GM23338 (cell line): ENCODE results near the gene INPPL1. TPM values are rescaled to one million over a fixed set of nuclear protein-coding genes. Genes with fewer than 3 reads are reported as not detected.

Source experiments
- ATAC-seq: fragments of 200-7000 bp; cut with Tn5 transposase; 3 replicates; pipeline ENCODE4 v1.9.1; 2020
- DNase-seq: peaks from one replicate; pipeline ENCODE4 v3.0.0-alpha.2; 2015; ENCODE audit warnings: low spot score
- H2AFZ ChIP-seq: fragments of 200-600 bp; sonication (generic); 2 replicates; pipeline ENCODE4 v1.8.0; 2016; ENCODE audit warnings: antibody characterized with exemption, mild to moderate bottlenecking, moderate library complexity
- H3F3A ChIP-seq: fragments of 200-600 bp; sonication (generic); replicated peaks from 2 replicates; pipeline ENCODE4 v1.8.0; 2017; ENCODE audit warnings: antibody characterized with exemption, mixed run types, low read depth
- H3K27ac ChIP-seq: fragments of 200-600 bp; sonication (generic); 2 replicates; pipeline ENCODE4 v1.6.1; 2016; ENCODE audit warnings: low read depth
- H3K27me3 ChIP-seq: fragments of 200-600 bp; sonication (generic); 2 replicates; pipeline ENCODE4 v1.8.0; 2016; ENCODE audit warnings: mild to moderate bottlenecking, mixed run types, moderate library complexity; ENCODE audit not compliant: insufficient read depth
- H3K36me3 ChIP-seq: fragments of 200-600 bp; sonication (generic); 2 replicates; pipeline ENCODE4 v1.8.0; 2016; ENCODE audit warnings: mild to moderate bottlenecking; ENCODE audit not compliant: insufficient read depth
- H3K4me1 ChIP-seq: fragments of 200-600 bp; sonication (generic); 2 replicates; pipeline ENCODE4 v1.8.0; 2016; ENCODE audit warnings: mild to moderate bottlenecking, moderate library complexity; ENCODE audit not compliant: insufficient read depth
- H3K4me2 ChIP-seq: fragments of 200-600 bp; sonication (generic); 2 replicates; pipeline ENCODE4 v1.7.1; 2017; ENCODE audit warnings: mixed run types
- H3K4me3 ChIP-seq: fragments of 200-600 bp; sonication (generic); 2 replicates; pipeline ENCODE4 v1.6.1; 2016; ENCODE audit warnings: mixed run types
- H3K79me2 ChIP-seq: fragments of 200-600 bp; sonication (generic); replicated peaks from 2 replicates; pipeline ENCODE4 v1.8.0; 2017; ENCODE audit warnings: mild to moderate bottlenecking; ENCODE audit not compliant: insufficient read depth
- H3K9me2 ChIP-seq: fragments of 200-600 bp; sonication (generic); 2 replicates; pipeline ENCODE4 v1.8.0; 2017; ENCODE audit not compliant: insufficient read depth
- H4K20me1 ChIP-seq: fragments of 200-600 bp; sonication (generic); replicated peaks from 2 replicates; pipeline ENCODE4 v1.8.0; 2017; ENCODE audit warnings: mild to moderate bottlenecking; ENCODE audit not compliant: insufficient read depth
- H3K27ac Mint-ChIP-seq: 2 replicates; pipeline ENCODE4 v1.8.0; 2020; ENCODE audit warnings: inconsistent platforms, mild to moderate bottlenecking, moderate library complexity, mixed read lengths
- H3K27me3 Mint-ChIP-seq: 3 replicates; pipeline ENCODE4 v1.8.0; 2022; ENCODE audit warnings: low read depth, mild to moderate bottlenecking, moderate library complexity, mixed read lengths, inconsistent platforms; ENCODE audit not compliant: insufficient read depth, poor library complexity
- H3K36me3 Mint-ChIP-seq: 3 replicates; pipeline ENCODE4 v1.8.0; 2021; ENCODE audit warnings: low read depth, mild to moderate bottlenecking, inconsistent platforms, moderate library complexity, mixed read lengths
- H3K4me1 Mint-ChIP-seq: 3 replicates; pipeline ENCODE4 v1.8.0; 2020; ENCODE audit warnings: mild to moderate bottlenecking, inconsistent platforms, mixed read lengths
- H3K4me3 Mint-ChIP-seq: 3 replicates; pipeline ENCODE4 v1.8.0; 2021; ENCODE audit warnings: moderate library complexity, mild to moderate bottlenecking, inconsistent platforms, mixed read lengths
- H3K9me3 Mint-ChIP-seq: 3 replicates; pipeline ENCODE4 v1.8.0; 2020; ENCODE audit warnings: moderate library complexity, mild to moderate bottlenecking, inconsistent platforms, mixed read lengths
- CREB1 ChIP-seq: fragments of 250-450 bp; sonication (Bioruptor Pico); IDR thresholded peaks from 2 replicates; pipeline ENCODE4 v1.5.0; 2020; ENCODE audit warnings: low read depth, mild to moderate bottlenecking, moderate library complexity
- CTCF ChIP-seq, 2 experiments: fragments of 200-600 bp in 1 of 2; sonication (generic) in 1 of 2; conservative IDR thresholded peaks; 2 replicates each; pipeline versions ENCODE4 v1.5.1 to v1.6.1; 2016 to 2017; ENCODE audit warnings: antibody characterized with exemption in 2 of 2, low read depth in 2 of 2, mild to moderate bottlenecking in 2 of 2, moderate library complexity in 1 of 2
- ETS1 ChIP-seq: IDR thresholded peaks from 2 replicates; pipeline ENCODE4 v1.6.1; 2016; ENCODE audit warnings: antibody characterized with exemption
- EZH2 ChIP-seq: fragments of 200-600 bp; sonication (generic); IDR thresholded peaks from one replicate; pipeline ENCODE4 v1.8.0; 2017; ENCODE audit warnings: antibody characterized with exemption, mild to moderate bottlenecking, low read depth; ENCODE audit not compliant: unreplicated experiment
- EZH2phosphoT487 ChIP-seq: fragments of 200-600 bp; sonication (generic); IDR thresholded peaks from one replicate; pipeline ENCODE4 v1.8.1; 2018; ENCODE audit warnings: antibody characterized with exemption; ENCODE audit not compliant: unreplicated experiment
- NANOG ChIP-seq: IDR thresholded peaks from 2 replicates; pipeline ENCODE4 v1.6.1; 2016; ENCODE audit warnings: antibody characterized with exemption, borderline replicate concordance
- POLR2AphosphoS5 ChIP-seq: IDR thresholded peaks from 2 replicates; pipeline ENCODE4 v1.6.1; 2016; ENCODE audit warnings: antibody characterized with exemption, low read depth
- REST ChIP-seq: IDR thresholded peaks from one replicate; pipeline ENCODE4 v1.6.1; 2018; ENCODE audit warnings: antibody characterized with exemption; ENCODE audit not compliant: unreplicated experiment
- STAT1 ChIP-seq: IDR thresholded peaks from one replicate; pipeline ENCODE4 v1.6.1; 2016; ENCODE audit warnings: antibody characterized with exemption; ENCODE audit not compliant: unreplicated experiment
- ZNF114 ChIP-seq: fragments of 250-450 bp; sonication (Bioruptor Pico); IDR thresholded peaks from 2 replicates; pipeline ENCODE4 v1.5.0; 2020; ENCODE audit warnings: mild to moderate bottlenecking, moderate library complexity
- ZNF331 ChIP-seq: fragments of 250-450 bp; sonication (Bioruptor Pico); IDR thresholded peaks from 2 replicates; pipeline ENCODE4 v1.5.0; 2020; ENCODE audit warnings: low read depth, mild to moderate bottlenecking, moderate library complexity
- polyA plus RNA-seq: library from polyadenylated mRNA; unstranded; fragments of >200 nt; fragmentation: Nextera tagmentation; extraction: Ambion mirVana; gene quantifications from 2 replicates; pipeline ENCODE4 v1.2.1, GENCODE V29; 2016
- total RNA-seq: library from RNA; depleted of rRNA; stranded (reverse); fragments of >200 nt; shearing (Covaris generic); gene quantifications from 2 replicates; pipeline ENCODE4 v1.2.3, GENCODE V29; 2014

The INPPL1 gene
- total and polyA plus RNA-seq, 2 experiments from 2014 or later: 21.5 to 54.7 TPM

- H3K4me2 ChIP-seq: peak overlapping the region; percentile 96
- peak; percentile 32 for DNase-seq
- H3K4me1 ChIP-seq: peaks cover 21% of the 10 kb centered on the region
- peaks cover 98% of the 10 kb centered on the region for H3K27me3 ChIP-seq
- no peaks in the 10 kb centered on the region for H3K9me2 ChIP-seq
- Mint-ChIP-seq H3K27me3 (peaks cover 35% of the 10 kb centered on the region), H3K9me3 (peaks cover 4% of the 10 kb centered on the region; the same call in 2 of the 3 replicates), H3K4me1 (peaks cover 28% of the 10 kb centered on the region), H3K27ac (no peak overlapping the region), H3K4me3 (no peak overlapping the region), H3K36me3 (no peaks in the 10 kb centered on the region; the same call in 2 of the 3 replicates)
- no peak for TF ChIP-seq ZNF331 (CRISPR knock-in tag)
- TF ChIP-seq EZH2: peak; percentile 83
- H2AFZ ChIP-seq: peak overlapping the region; percentile 98
- H3K36me3 ChIP-seq: no peaks in the 10 kb centered on the region
- no peak for ATAC-seq
- no peaks in the 10 kb centered on the region for H3K79me2 ChIP-seq
- H3K27ac ChIP-seq: no peak overlapping the region
- peaks cover 10% of the 10 kb centered on the region for H4K20me1 ChIP-seq
- peak overlapping the region; percentile 84 for H3K4me3 ChIP-seq
- 0 out of 2 replicates have a peak, but pooled peaks cover 9% of the 10 kb centered on the region for H3F3A ChIP-seq
These were observed 20.8 kb downstream of the INPPL1 start for GRCh38 chr11:72245263-72245816.

GRCh38 chr11:72247584-72247983 lies 23.0 kb downstream of the INPPL1 start:
- H4K20me1 ChIP-seq: peaks cover 6% of the 10 kb centered on the region
- Mint-ChIP-seq H3K4me1 (peaks cover 13% of the 10 kb centered on the region; the same call in 2 of the 3 replicates), H3K27ac (no peak overlapping the region), H3K4me3 (no peak overlapping the region), H3K36me3 (no peaks in the 10 kb centered on the region), H3K27me3 (peaks cover 14% of the 10 kb centered on the region), H3K9me3 (no peaks in the 10 kb centered on the region; the same call in 2 of the 3 replicates)
- DNase-seq (no peak), ATAC-seq (no peak)
- H2AFZ ChIP-seq: no peak overlapping the region
- H3K27ac ChIP-seq: no peak overlapping the region
- H3K79me2 ChIP-seq: no peaks in the 10 kb centered on the region
- H3K4me3 ChIP-seq: no peak overlapping the region
- peaks cover 82% of the 10 kb centered on the region for H3K27me3 ChIP-seq
- H3K36me3 ChIP-seq: no peaks in the 10 kb centered on the region
- H3K4me1 ChIP-seq: peaks cover 13% of the 10 kb centered on the region; the same call in 1 of the 2 replicates
- 0 out of 2 replicates have a peak, but pooled peaks cover 9% of the 10 kb centered on the region for H3F3A ChIP-seq
- H3K9me2 ChIP-seq: no peaks in the 10 kb centered on the region
- H3K4me2 ChIP-seq: no peak overlapping the region
- TF ChIP-seq ETS1: no peak
- no peak for TF ChIP-seq EZH2phosphoT487
- TF ChIP-seq REST: no peak
- TF ChIP-seq NANOG: no peak
- no peak for TF ChIP-seq ZNF331 (CRISPR knock-in tag)
- TF ChIP-seq CTCF (conservative IDR thresholded peaks at IDR 0.05; ENCODE audit: low read depth in 2 of 2): no peak
- no peak for TF ChIP-seq CREB1 (CRISPR knock-in tag)
- TF ChIP-seq EZH2: no peak
- no peak for TF ChIP-seq POLR2AphosphoS5
- TF ChIP-seq STAT1: no peak
- TF ChIP-seq ZNF114: no peak
